Measurements from ENCODE around the gene ZSCAN29.

The ZSCAN29 gene

GRCh38 chr15:43352693-43353382 lies 18.0 kb downstream of the ZSCAN29 start:
- no peak overlapping the region for H3K4me2 ChIP-seq (ENCODE audit: low read length, poor library complexity, severe bottlenecking)
- H3K14ac ChIP-seq (ENCODE audit: low read length in 2 of 2): no peak overlapping the region
- no peak overlapping the region for H2BK12ac ChIP-seq (ENCODE audit: low read length in 2 of 2)
- H3K18ac ChIP-seq (ENCODE audit: low read depth in 1 of 2, low read length in 2 of 2): no peak overlapping the region
- peaks cover 2% of the 10 kb centered on the region for H3K9me3 ChIP-seq (ENCODE audit: control insufficient read depth, low read length)
- H2BK15ac ChIP-seq (ENCODE audit: low read depth, poor library complexity, severe bottlenecking): no peak overlapping the region
- H3K4ac ChIP-seq (ENCODE audit: low read depth in 1 of 2, low read length in 2 of 2): no peak overlapping the region
- H3K36me3 ChIP-seq (ENCODE audit: control insufficient read depth in 1 of 2, insufficient read depth in 2 of 2, low read depth in 1 of 2, low read length in 2 of 2): peaks cover 7 to 70% of the 10 kb centered on the region in 2 experiments
- no peak overlapping the region for H3K4me3 ChIP-seq (ENCODE audit: insufficient read depth in 1 of 2, low read depth in 1 of 2, low read length in 2 of 2)
- H3K27ac ChIP-seq (ENCODE audit: low read length, poor library complexity, severe bottlenecking): no peak overlapping the region
- no peak overlapping the region for H2AFZ ChIP-seq (ENCODE audit: low read depth, low read length)
- H3K23ac ChIP-seq (ENCODE audit: low read length in 2 of 2): no peak overlapping the region
- H2AK5ac ChIP-seq (ENCODE audit: low read length, severe bottlenecking): no peak overlapping the region
- H2BK120ac ChIP-seq (ENCODE audit: low read depth, low read length): no peak overlapping the region
- H3K4me1 ChIP-seq (ENCODE audit: control insufficient read depth, insufficient read depth, low read depth, low read length): no peaks in the 10 kb centered on the region
- no peak overlapping the region for H2BK5ac ChIP-seq (ENCODE audit: low read depth, low read length, poor library complexity, severe bottlenecking)
- no peak overlapping the region for H3K9ac ChIP-seq (ENCODE audit: low read length)
- no peak for DNase-seq
- 90% methylated on average over 2 of the region's 2 CpGs for WGBS
- H4K8ac ChIP-seq (ENCODE audit: low read length): no peak overlapping the region
- H4K91ac ChIP-seq (ENCODE audit: low read length): no peak overlapping the region
- H3K79me1 ChIP-seq (replicated peaks; ENCODE audit: low read length, poor library complexity, severe bottlenecking): no peaks in the 10 kb centered on the region
- H3K27me3 ChIP-seq (ENCODE audit: control insufficient read depth in 1 of 2, insufficient read depth in 1 of 2, low read length in 2 of 2): no peaks in the 10 kb centered on the region

GRCh38 chr15:43347114-43347513 lies 23.7 kb downstream of the ZSCAN29 start:
- H3K4me3 ChIP-seq (ENCODE audit: insufficient read depth in 1 of 2, low read depth in 1 of 2, low read length in 2 of 2): no peak overlapping the region
- no peak overlapping the region for H3K4ac ChIP-seq (ENCODE audit: low read depth in 1 of 2, low read length in 2 of 2)
- H4K91ac ChIP-seq (ENCODE audit: low read length): no peak overlapping the region
- no peak overlapping the region for H2AFZ ChIP-seq (ENCODE audit: low read depth, low read length)
- no peak overlapping the region for H2BK5ac ChIP-seq (ENCODE audit: low read depth, low read length, poor library complexity, severe bottlenecking)
- no peak overlapping the region for H2BK15ac ChIP-seq (ENCODE audit: low read depth, poor library complexity, severe bottlenecking)
- no peak overlapping the region for H3K27ac ChIP-seq (ENCODE audit: low read length, poor library complexity, severe bottlenecking)
- no peak overlapping the region for H3K23ac ChIP-seq (ENCODE audit: low read length in 2 of 2)
- no peak overlapping the region for H2BK12ac ChIP-seq (ENCODE audit: low read length in 2 of 2)
- H3K79me1 ChIP-seq (replicated peaks; ENCODE audit: low read length, poor library complexity, severe bottlenecking): no peaks in the 10 kb centered on the region
- H3K27me3 ChIP-seq (ENCODE audit: control insufficient read depth in 1 of 2, insufficient read depth in 1 of 2, low read length in 2 of 2): no peaks in the 10 kb centered on the region
- no peak overlapping the region for H3K14ac ChIP-seq (ENCODE audit: low read length in 2 of 2)
- no peak overlapping the region for H4K8ac ChIP-seq (ENCODE audit: low read length)
- H3K9ac ChIP-seq (ENCODE audit: low read length): no peak overlapping the region
- H3K4me1 ChIP-seq (ENCODE audit: control insufficient read depth, insufficient read depth, low read depth, low read length): no peaks in the 10 kb centered on the region
- no peak overlapping the region for H3K18ac ChIP-seq (ENCODE audit: low read depth in 1 of 2, low read length in 2 of 2)
- no peak overlapping the region for H2BK120ac ChIP-seq (ENCODE audit: low read depth, low read length)
- DNase-seq: no peak
- no peak overlapping the region for H3K4me2 ChIP-seq (ENCODE audit: low read length, poor library complexity, severe bottlenecking)
- WGBS: 93% methylated on average over 2 of the region's 3 CpGs
- H3K9me3 ChIP-seq (ENCODE audit: control insufficient read depth, low read length): no peaks in the 10 kb centered on the region
- peaks cover 4 to 80% of the 10 kb centered on the region in 2 experiments for H3K36me3 ChIP-seq (ENCODE audit: control insufficient read depth in 1 of 2, insufficient read depth in 2 of 2, low read depth in 1 of 2, low read length in 2 of 2)
- H2AK5ac ChIP-seq (ENCODE audit: low read length, severe bottlenecking): no peak overlapping the region

- no peak overlapping the region for H2AFZ ChIP-seq (ENCODE audit: low read depth, low read length)
- H4K8ac ChIP-seq (ENCODE audit: low read length): no peak overlapping the region
- WGBS: 93% methylated on average over 2 of the region's 2 CpGs
- H2BK15ac ChIP-seq (ENCODE audit: low read depth, poor library complexity, severe bottlenecking): no peak overlapping the region
- DNase-seq: no peak
- no peaks in the 10 kb centered on the region for H3K27me3 ChIP-seq (ENCODE audit: control insufficient read depth in 1 of 2, insufficient read depth in 1 of 2, low read length in 2 of 2)
- no peaks in the 10 kb centered on the region for H3K9me3 ChIP-seq (ENCODE audit: control insufficient read depth, low read length)
- no peak overlapping the region for H2BK12ac ChIP-seq (ENCODE audit: low read length in 2 of 2)
- H3K4ac ChIP-seq (ENCODE audit: low read depth in 1 of 2, low read length in 2 of 2): no peak overlapping the region
- H3K9ac ChIP-seq (ENCODE audit: low read length): no peak overlapping the region
- H3K23ac ChIP-seq (ENCODE audit: low read length in 2 of 2): no peak overlapping the region
- H2BK120ac ChIP-seq (ENCODE audit: low read depth, low read length): no peak overlapping the region
- H2AK5ac ChIP-seq (ENCODE audit: low read length, severe bottlenecking): no peak overlapping the region
- H2BK5ac ChIP-seq (ENCODE audit: low read depth, low read length, poor library complexity, severe bottlenecking): no peak overlapping the region
- H3K4me1 ChIP-seq (ENCODE audit: control insufficient read depth, insufficient read depth, low read depth, low read length): no peaks in the 10 kb centered on the region
- no peak overlapping the region for H3K4me3 ChIP-seq (ENCODE audit: insufficient read depth in 1 of 2, low read depth in 1 of 2, low read length in 2 of 2)
- H3K14ac ChIP-seq (ENCODE audit: low read length in 2 of 2): no peak overlapping the region
- no peak overlapping the region for H3K18ac ChIP-seq (ENCODE audit: low read depth in 1 of 2, low read length in 2 of 2)
- H3K27ac ChIP-seq (ENCODE audit: low read length, poor library complexity, severe bottlenecking): no peak overlapping the region
- no peak overlapping the region for H4K91ac ChIP-seq (ENCODE audit: low read length)
- no peaks in the 10 kb centered on the region for H3K79me1 ChIP-seq (replicated peaks; ENCODE audit: low read length, poor library complexity, severe bottlenecking)
- H3K4me2 ChIP-seq (ENCODE audit: low read length, poor library complexity, severe bottlenecking): no peak overlapping the region
- H3K36me3 ChIP-seq (ENCODE audit: control insufficient read depth in 1 of 2, insufficient read depth in 2 of 2, low read depth in 1 of 2, low read length in 2 of 2): peaks cover 6 to 77% of the 10 kb centered on the region in 2 experiments
Observed at GRCh38 chr15:43346305-43346704, 24.5 kb downstream of the ZSCAN29 start.

GRCh38 chr15:43330780-43331087 lies 40.1 kb downstream of the ZSCAN29 start:
- peaks cover 10% of the 10 kb centered on the region for H3K4me1 ChIP-seq (ENCODE audit: control insufficient read depth, insufficient read depth, low read depth, low read length)
- H3K18ac ChIP-seq (ENCODE audit: low read depth in 1 of 2, low read length in 2 of 2): peak overlapping the region; percentile 59 to 85
- no peaks in the 10 kb centered on the region for H3K27me3 ChIP-seq (ENCODE audit: control insufficient read depth in 1 of 2, insufficient read depth in 1 of 2, low read length in 2 of 2)
- H2BK120ac ChIP-seq (ENCODE audit: low read depth, low read length): no peak overlapping the region
- H2AFZ ChIP-seq (ENCODE audit: low read depth, low read length): peak overlapping the region; percentile 78
- H3K4me3 ChIP-seq (ENCODE audit: insufficient read depth in 1 of 2, low read depth in 1 of 2, low read length in 2 of 2): peak overlapping the region; percentile 86 to 90
- peaks cover 0 to 37% of the 10 kb centered on the region in 2 experiments for H3K36me3 ChIP-seq (ENCODE audit: control insufficient read depth in 1 of 2, insufficient read depth in 2 of 2, low read depth in 1 of 2, low read length in 2 of 2)
- H4K91ac ChIP-seq (ENCODE audit: low read length): peak overlapping the region; percentile 67
- H3K14ac ChIP-seq (ENCODE audit: low read length in 2 of 2): no peak overlapping the region
- peak overlapping the region; percentile 57 for H3K4me2 ChIP-seq (ENCODE audit: low read length, poor library complexity, severe bottlenecking)
- WGBS: 5% methylated on average over 5 of the region's 7 CpGs
- H3K4ac ChIP-seq (ENCODE audit: low read depth in 1 of 2, low read length in 2 of 2): peak overlapping the region in 1 of 2 experiments; percentile 57
- DNase-seq: no peak
- H3K23ac ChIP-seq (ENCODE audit: low read length in 2 of 2): no peak overlapping the region
- H4K8ac ChIP-seq (ENCODE audit: low read length): peak overlapping the region; percentile 73
- H2BK15ac ChIP-seq (ENCODE audit: low read depth, poor library complexity, severe bottlenecking): no peak overlapping the region
- peak overlapping the region; percentile 89 for H3K9ac ChIP-seq (ENCODE audit: low read length)
- no peak overlapping the region for H2BK12ac ChIP-seq (ENCODE audit: low read length in 2 of 2)
- H2AK5ac ChIP-seq (ENCODE audit: low read length, severe bottlenecking): no peak overlapping the region
- H3K27ac ChIP-seq (ENCODE audit: low read length, poor library complexity, severe bottlenecking): peak overlapping the region; percentile 34
- H3K9me3 ChIP-seq (ENCODE audit: control insufficient read depth, low read length): no peaks in the 10 kb centered on the region
- no peak overlapping the region for H2BK5ac ChIP-seq (ENCODE audit: low read depth, low read length, poor library complexity, severe bottlenecking)
- peaks cover 18% of the 10 kb centered on the region for H3K79me1 ChIP-seq (replicated peaks; ENCODE audit: low read length, poor library complexity, severe bottlenecking)

Measured in mesenchymal stem cell (in vitro differentiated cells and primary cell).